ENCODE measurements around the gene CLCA2.

DNA sequence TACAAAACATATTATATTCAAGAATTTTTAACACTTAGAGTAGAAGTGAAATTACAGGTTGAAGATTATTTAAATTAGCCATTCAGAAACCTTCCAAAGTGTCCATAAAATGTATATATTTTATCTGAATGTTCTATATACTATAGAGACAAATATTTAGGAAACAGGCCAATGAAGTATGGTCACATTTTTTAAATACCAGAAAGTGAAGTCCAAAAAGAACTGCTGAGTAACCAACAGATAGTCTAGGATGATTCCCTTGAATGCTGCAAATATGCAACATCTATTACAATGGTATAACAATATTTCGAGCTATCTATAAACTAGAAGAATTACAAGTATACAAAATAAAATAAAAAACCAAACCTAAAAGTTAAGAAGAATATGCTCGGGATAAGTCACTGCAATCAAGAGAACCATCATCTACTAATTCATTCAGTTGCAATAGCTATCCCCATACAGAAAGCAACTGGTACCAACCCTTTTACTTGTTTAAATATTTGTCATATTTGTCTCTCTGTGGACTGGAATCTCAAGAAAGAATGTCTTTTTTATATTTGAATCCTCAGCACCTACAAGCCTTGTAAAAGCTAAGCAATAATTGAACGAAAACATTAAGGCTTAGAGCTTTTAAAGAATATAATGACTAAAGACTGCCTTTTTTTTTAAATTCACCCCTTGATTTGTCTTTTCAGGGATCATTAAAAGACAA is 35.9 kb upstream of the CLCA2 start:
- no peak for TF ChIP-seq MAX (IDR thresholded peaks at IDR 0.05; ENCODE audit: insufficient read depth, insufficient read length)
- no peak for TF ChIP-seq EZH2 (IDR thresholded peaks at IDR 0.05; ENCODE audit: borderline replicate concordance, low read depth, low read length, severe bottlenecking)
- no peak for TF ChIP-seq POLR2A (IDR thresholded peaks at IDR 0.05; ENCODE audit: low read depth, low read length)
- TF ChIP-seq, protein P1, sequence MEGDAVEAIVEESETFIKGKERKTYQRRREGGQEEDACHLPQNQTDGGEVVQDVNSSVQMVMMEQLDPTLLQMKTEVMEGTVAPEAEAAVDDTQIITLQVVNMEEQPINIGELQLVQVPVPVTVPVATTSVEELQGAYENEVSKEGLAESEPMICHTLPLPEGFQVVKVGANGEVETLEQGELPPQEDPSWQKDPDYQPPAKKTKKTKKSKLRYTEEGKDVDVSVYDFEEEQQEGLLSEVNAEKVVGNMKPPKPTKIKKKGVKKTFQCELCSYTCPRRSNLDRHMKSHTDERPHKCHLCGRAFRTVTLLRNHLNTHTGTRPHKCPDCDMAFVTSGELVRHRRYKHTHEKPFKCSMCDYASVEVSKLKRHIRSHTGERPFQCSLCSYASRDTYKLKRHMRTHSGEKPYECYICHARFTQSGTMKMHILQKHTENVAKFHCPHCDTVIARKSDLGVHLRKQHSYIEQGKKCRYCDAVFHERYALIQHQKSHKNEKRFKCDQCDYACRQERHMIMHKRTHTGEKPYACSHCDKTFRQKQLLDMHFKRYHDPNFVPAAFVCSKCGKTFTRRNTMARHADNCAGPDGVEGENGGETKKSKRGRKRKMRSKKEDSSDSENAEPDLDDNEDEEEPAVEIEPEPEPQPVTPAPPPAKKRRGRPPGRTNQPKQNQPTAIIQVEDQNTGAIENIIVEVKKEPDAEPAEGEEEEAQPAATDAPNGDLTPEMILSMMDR (IDR thresholded peaks at IDR 0.05; ENCODE audit: extremely low read depth in 1 of 2, insufficient read depth in 1 of 2, low read depth in 1 of 2, low read length in 2 of 2) = no peak
- no peak for TF ChIP-seq MYC (IDR thresholded peaks at IDR 0.05; ENCODE audit: low read depth, low read length)
- TF ChIP-seq POLR2AphosphoS5 (IDR thresholded peaks at IDR 0.05; ENCODE audit: insufficient read depth, low read depth, low read length) = no peak
- no peak for TF ChIP-seq FOS (IDR thresholded peaks at IDR 0.05; ENCODE audit: borderline replicate concordance, insufficient read depth, low read length)
- no peak for TF ChIP-seq JUN (IDR thresholded peaks at IDR 0.05; ENCODE audit: borderline replicate concordance, insufficient read depth, insufficient read length, low read depth)
- TF ChIP-seq GATA2 (IDR thresholded peaks at IDR 0.05; ENCODE audit: insufficient read depth, insufficient read length, low read depth, low read length) = no peak
